Activated CD4-positive, CD25-positive, alpha-beta regulatory T cell treated with anti-CD3 and anti-CD28 coated beads, Interleukin-2, amount 50 U/mL, for 72 hours (primary cell): Measurements from ENCODE around the gene DOCK4.

Experiments used
- DNase-seq: peaks from one replicate; pipeline ENCODE4 v3.0.0; 2021

The DOCK4 gene

DNA sequence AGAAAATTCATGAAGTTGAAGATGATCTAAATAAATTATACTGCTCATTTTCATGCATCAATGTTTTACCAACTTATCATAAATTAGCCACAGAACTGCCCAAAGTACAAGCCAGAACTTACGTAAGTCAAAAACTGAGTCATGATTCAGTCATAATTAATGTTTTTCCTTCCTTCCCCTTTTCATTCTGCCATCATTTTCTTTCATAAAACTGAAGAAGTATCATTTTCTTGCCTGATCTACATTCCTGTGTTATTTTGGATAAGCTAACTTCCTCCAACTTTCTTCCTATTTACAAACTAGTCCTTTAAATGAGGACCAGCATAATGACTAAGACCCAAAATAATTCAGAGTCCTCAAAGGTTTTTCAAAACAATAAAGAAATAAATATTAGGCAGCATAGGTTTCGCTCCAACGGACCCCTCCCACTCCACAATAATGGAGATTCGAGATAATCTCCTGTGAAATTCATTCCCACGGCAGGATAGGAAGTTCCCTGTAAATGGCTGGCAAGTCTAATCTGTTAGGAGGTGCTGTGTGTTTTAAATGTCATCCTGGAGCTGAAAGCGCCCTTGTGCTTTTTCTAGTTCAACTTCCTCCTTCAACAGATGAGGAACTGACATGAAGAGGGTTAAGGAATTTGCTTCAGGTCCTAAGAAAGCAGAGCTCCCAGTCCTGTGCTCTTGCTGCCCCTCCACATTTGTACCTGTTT is 218.9 kb downstream of the DOCK4 start:
- DNase-seq, result no peak

DNA sequence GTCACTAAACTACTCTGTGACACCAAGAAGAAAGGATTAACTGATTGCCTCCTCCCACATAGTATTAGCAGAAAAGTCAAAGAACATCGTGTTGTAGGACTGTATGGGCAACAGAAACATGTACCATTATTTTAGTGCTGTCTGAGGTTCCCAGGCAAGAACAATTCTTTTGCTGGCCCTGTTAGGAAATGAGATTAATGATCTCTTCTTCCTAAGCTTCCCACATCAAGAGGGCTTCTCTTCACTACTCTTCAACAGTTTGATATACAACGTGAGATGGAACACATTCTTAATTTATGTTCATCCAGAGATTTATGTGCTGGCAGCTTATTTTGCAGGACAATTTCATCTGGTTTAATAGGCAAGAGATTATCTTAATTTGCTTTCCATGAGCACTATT is 219.6 kb downstream of the DOCK4 start:
- DNase-seq, result no peak

DNA sequence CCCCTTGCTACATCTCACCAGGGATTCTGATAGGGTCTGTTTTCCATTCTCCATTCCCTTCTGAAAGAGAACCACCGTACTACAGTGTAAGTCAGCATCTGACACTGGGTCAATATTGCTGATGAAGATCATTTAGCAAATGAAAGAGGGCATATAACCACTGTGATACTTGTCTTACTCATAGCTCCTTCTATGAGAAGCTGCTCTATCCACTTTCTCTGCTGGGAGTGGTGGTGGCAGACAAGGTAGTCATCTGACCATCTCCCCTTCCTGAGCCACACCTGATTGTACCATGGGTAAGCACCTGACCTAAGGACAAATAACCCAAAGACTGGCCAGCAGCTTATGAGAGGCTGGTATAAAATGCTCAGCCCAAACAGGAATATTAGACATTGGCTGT is 220.4 kb downstream of the DOCK4 start:
- DNase-seq, result no peak

DNA sequence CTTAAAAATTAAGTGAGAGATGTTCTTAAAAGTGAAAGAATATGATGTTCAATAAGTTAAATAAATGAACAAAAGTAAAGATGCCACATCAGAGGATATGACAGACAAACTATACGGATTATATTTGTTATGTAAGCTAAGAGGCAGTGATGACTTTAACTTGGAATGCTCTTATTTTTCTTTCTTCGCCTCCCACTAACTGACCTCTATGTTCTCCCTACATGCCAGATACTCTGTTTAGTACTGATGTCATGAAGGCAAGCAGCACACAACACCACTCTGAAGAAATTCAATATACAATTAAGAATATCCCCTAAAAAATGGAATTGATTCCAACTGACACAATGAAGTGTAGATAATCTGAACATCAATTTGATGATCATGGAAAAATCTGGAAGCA is 223.4 kb downstream of the DOCK4 start:
- no peak for DNase-seq

DNA sequence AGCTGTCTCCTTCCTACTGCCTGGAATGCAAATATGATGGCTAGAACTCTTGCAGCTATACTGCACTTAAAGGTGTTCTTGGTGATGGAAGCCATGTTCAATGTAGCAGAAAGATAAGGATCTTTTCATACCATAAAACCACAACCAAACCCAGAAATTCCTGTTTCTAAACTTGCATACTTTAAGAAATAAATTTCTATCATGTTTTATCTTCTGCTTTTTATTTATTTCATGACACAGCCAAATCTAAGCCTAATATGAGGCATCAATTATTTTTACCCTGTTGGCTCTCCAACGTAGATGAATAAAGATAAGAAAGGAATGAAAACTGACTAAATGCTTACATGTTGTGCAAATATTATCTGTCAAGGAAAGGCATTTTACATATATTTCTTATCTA is 224.1 kb downstream of the DOCK4 start:
- no peak for DNase-seq

DNA sequence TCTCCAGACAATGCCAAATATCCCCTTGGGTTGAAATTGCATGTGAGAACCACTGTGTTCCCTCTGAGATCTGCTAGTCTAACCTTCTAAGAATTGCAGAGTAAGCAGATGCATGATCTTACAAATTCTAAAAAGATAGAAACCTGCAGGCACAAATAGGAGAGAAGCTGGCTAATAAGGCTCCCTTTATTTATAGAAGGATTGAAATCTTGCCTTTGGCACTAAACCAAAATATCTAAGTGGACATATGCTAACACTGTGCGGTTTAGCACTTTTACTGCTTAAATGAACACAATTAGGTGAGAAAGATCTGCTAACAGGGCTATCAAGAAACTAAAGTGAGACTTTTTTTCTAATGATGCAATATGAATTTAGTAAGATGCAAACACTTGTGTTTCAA is 225.5 kb downstream of the DOCK4 start:
- no peak for DNase-seq

DNA sequence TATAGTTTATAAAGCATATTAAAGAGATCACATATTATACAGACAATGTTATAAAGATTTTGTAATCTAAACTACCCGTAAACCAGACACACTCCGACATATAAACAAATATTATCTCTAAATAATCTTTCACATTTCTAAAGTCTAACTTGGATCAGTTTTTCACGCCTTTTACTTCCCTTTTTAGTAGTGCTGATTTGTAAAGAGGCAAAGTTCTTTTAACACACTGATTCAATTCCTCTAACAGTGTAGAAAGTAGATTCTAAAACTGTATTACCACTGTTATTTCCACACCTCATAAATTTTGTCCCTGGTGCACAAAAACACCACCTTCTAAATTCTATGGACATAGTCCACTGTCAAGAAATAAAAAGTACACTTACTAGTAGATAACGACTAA is 230.9 kb downstream of the DOCK4 start:
- DNase-seq, result no peak

DNA sequence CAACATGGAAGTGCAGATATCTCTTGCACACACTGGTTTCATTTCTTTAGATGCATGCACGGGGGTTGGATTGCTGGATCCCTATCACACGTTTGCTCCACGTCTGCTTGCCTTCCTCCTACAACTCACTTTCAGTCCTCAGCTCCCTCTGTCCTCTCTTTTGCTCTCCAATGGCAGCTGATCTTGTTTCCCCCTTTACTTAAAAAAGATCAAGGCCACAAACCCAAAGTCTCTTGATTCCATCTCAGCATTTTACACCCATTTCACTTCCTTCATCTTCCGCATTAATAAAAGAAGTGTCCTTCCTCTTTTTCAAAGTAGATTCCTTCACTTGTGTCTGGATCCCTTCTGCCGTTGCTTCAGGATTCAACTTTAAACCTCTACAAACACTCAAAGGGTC is 245.2 kb downstream of the DOCK4 start:
- no peak for DNase-seq

DNA sequence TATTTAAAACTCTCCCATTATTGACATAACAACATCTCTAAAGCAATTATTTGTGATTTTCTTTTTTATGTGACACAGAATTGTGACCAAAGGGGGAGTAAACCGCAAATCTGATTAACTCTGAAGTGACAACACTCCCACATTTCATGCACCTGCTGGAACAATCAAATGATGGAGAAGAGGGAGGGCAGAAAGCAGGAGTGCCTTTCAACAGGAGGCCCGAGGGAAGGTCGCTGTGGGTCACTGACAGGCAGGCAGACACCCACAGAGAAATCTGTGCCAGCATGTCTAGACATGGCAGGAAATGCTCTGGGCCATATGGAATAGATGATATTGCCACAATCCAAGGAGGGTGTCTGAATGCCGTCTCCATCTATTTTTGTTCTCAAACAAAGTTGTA is 247.3 kb downstream of the DOCK4 start:
- no peak for DNase-seq

GRCh38 chr7:111958431-111958830 is 247.8 kb downstream of the DOCK4 start:
- DNase-seq, result no peak

DNA sequence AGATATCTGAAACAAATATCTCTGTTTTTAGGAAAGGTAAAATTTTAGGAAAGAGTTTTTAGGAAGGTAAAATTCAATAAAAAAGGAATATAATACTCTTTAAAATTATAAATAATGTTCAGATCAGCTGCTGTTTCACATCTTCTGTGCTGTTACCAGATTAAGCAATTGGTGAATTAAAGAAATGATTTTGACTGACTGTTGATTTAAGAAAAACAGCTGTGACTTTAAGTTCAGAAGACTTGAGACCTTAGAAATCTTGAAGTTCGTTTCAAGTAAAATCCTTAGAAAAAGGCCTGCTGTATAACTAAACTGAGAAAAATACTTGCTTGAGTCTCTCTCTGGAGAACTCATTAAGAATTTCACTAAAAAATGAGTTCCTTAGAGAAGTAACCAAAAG is 250.6 kb downstream of the DOCK4 start:
- DNase-seq, result no peak

DNA sequence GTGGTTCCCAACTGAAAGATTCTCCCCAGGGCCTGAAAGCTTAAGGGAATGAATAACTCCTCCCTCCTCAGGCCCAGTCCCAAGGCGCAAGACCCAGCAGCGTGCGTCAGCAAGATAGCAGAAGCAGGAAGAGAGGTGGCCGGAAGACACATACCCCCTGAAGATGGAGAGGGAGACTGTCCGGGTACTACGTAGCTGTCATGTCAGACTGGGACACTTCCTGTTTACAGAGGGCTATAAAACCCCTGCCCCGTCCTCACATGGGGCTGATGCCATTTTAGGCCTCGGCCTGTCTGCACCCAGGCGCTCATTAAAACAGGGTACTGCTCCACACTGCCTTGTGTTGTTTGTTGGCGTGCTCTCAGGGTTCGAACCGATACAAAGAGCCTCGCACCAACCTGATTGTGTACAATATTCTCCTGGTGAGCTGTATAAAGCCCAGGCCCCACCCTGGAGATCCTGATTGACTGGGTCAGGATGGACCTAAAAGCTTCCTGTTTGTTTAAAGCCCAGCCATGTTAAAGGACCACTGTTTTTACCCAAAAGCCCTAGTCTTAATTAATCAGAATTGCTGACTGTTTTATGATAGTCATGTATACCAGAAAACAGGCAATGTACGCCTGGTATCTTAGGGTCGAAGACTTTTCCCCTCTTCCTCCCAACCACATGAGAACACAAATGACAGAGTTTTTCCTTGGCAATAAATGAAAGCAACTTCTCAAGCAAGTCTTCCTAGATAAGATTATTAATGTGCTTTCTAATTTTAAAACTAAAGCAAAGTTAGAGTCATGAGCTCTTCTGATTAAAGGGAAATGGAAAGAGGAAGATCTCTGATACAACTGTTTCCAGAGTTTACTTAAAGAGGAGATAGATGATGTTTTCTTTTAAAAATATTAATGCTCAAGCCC is 251.5 kb downstream of the DOCK4 start:
- DNase-seq, result no peak

DNA sequence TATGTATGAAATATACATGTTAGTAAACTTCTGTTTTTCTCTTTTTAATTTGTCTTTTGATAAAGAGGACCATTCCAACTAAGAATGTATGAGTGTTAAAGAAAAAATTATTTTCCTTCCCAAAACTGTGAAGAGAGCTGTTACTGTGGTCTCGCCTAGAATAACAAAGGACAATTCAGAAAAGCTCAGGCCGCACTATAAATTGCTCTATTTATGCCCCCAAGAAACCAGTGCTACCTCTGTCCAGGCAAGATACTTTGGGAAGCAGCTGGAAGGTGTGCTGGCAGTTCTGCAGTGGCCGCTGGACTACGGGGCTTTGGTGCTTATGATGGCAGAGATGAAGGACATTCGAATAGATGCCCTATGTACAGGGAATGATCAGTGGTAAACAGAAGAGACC is 252.1 kb downstream of the DOCK4 start:
- no peak for DNase-seq

GRCh38 chr7:111953611-111954010 is 252.6 kb downstream of the DOCK4 start:
- no peak for DNase-seq

GRCh38 chr7:111952783-111953182 is 253.4 kb downstream of the DOCK4 start:
- no peak for DNase-seq

DNA sequence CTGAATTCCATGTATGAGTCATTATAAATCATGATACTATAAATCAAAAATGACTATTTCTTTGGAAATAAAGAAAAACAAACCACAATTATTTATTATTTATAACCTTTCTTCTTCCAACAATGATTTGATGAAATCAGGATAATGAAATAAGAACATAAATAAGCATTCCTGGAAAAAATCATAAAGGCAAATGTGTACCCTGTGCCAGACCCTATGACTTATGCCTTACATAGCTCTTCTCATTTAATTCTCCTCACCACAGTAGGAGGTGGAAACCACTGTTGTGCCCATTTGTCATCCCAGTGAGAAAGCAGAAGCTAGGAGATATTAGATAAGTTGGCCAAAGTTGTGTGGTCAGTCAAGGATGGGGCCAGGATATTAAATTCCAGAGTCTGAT is 255.1 kb downstream of the DOCK4 start:
- DNase-seq, result no peak

DNA sequence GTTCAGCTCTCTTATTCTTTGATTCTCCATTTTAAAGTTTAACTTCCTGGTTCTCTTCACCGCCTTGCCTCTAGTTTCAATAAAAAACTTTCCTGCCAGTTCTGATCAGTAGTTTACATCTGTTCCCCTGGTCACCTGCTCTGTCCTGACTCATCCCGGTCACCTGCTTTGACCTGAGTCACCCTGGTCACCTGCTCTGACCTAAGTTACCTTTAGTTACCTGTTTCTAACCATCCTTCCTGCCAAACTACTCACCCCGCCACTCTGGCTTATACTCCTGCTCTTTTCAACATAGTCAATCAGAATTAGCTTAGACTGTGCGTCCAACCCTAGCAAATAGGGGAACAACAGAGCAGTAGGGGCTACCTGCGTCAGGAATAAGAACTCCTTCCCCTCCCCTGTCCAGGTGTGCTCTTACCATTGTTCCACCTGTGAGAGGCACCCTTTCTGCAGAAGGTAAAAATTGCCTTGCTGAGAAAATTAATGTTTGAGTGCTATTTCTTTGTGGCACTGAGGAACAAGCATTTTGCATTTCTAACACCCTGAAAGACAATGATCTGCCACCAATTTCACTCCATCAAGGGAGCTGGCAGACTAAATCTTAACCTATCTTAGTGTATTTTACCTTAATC is 263.6 kb downstream of the DOCK4 start:
- no peak for DNase-seq

- no peak for DNase-seq
These were observed 269.0 kb downstream of the DOCK4 start for GRCh38 chr7:111937163-111937562.

DNA sequence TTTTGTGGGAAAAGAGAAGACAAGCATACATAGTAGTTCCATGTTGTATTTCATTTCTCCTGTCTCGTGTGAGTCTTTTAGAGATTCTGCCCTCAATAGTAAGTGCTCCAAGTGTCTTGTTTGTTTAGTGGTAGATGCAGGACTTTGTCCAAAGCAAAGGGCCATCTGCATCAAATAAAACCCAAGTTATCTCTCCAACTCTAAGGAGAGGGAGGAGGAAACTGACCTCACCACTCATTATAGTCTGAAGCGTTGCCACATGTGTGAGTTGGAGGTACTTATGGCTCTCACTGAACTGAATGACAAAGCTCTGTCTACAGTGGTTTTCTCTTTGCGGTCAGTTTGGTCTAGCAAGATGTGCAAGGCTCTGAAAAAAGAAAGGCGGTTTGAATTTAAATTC is 272.6 kb downstream of the DOCK4 start:
- no peak for DNase-seq

GRCh38 chr7:111931958-111932357 is 274.2 kb downstream of the DOCK4 start:
- no peak for DNase-seq

DNA sequence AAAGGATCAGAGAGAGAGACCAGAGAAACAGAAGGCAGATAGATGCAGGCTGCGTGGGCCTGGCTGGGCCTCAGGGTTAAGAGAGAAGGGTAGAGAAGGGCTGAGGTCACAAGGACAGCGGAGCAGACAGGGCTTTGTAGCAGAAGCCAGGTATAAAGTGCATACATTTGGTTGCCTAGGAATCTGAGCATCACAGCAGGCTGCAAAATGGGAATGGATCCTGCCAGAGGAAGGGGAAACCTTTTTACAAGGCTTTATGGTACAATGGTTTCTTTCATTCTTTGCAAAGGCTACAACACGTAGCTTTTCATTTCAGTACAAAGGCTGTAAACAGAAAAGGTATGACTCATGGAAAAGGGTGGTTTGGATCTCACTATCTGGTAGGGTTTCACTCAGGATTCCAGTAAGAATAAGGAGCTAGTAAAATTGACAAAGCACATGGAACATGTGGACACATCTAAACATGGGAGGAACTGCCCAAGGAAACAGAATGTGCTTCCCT is 275.1 kb downstream of the DOCK4 start:
- no peak for DNase-seq

DNA sequence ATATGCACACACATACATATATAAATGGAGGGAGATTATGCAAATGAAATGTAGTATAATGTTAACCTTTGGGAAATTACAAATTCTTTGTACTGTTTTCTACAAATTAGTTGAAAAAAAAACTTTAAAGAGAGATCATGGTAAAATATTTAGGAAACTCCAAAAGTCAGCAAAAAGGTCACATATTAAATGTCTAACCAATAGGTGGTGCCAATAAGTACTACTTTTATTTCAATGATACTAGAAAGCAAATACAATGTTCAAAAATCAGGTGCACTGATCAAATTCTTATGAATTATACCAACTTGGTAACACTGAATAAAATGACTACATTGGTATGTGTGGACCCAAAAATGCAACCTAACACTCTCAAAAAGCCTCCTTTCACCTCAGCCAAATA is 276.9 kb downstream of the DOCK4 start:
- DNase-seq, result no peak

DNA sequence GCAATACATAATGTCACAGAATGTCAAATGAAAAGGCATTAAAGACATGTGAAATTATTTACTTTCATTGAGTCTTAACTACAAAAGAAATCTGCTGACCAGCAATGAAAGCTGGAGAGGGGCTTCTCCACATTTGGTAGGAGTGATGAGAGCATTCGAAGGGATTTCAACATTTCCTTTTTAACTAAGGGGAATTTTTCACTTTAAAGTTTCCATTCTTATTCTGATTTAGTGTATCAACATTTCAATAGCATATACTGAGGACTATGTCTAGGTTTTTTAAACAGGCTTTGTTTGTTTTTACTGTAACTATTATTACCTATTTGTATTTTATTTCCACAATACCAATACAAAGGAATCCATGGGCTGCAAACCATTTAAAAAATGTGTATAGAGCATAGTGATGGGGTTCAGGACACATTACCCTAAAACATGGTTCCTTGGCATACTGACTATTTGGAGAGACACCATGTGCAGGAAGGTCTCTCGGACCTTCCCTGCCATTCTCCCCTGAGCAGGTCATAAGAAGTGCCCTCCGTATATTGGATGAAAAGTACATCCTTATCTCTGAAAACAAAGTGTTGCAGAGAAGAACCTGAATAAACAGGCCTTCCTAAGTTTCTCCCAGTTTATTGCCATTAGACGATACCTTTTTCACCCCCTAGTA is 278.7 kb downstream of the DOCK4 start:
- no peak for DNase-seq
